ENCODE measurements around the gene SYNPO2. TPM values are rescaled to one million over a fixed set of nuclear protein-coding genes. Genes with fewer than 3 reads are reported as not detected.

SYNPO2 gene
- total RNA-seq, 3 donors from 2014 or later, result 0.15 to 0.27 (median 0.24) TPM

DNA sequence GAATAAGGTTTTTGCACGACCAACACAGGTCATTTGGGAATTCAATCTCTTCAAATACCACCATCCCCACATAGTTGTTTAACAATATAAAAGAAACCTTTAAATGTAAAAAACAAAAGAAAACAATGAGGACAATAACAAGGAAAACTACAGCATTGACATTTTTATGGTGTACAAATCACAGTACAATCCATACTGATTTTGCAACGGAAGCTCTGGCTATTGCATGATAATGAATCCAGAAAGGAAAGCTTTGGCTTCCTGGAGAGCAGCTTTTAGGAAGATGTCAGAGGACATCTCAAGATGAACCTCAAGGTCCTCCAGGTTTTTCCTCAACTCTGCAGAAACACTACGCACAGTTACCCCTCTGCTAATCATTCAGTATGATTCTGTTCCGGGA lies 135.4 kb downstream of the SYNPO2 start:
- peaks cover 2% of the 10 kb centered on the region for H3K27me3 Mint-ChIP-seq (ENCODE audit: low read depth)
- ATAC-seq, result no peak

DNA sequence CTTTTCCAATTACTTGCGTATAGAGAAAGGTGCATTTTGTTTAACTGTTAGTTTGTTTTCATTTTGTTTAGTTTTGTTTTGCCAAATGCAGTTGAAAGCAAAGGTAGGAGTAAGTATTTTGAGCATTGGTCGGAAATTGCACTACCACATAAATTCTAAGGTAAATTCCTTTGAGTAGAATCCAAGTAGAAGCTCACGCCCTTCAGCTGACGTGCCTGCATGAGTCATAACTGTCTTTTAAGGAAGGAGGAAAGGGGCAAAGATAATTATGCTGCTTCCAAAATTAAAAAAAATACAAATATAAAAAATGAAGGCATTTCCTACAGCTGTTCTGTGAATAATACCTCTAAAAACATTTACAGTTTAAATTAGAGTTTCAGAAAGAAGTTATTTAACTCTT lies 136.8 kb downstream of the SYNPO2 start:
- no peaks in the 10 kb centered on the region for H3K9me3 Mint-ChIP-seq
- no peaks in the 10 kb centered on the region for H3K4me1 Mint-ChIP-seq (ENCODE audit: low read depth)
- ATAC-seq (no peak), DNase-seq (no peak)
- H3K27me3 Mint-ChIP-seq (ENCODE audit: low read depth), result peaks cover 2% of the 10 kb centered on the region
- H3K4me3 Mint-ChIP-seq, result no peak overlapping the region
- H3K36me3 Mint-ChIP-seq (ENCODE audit: insufficient read depth), result no peaks in the 10 kb centered on the region

More for the DNA sequence above, 135.4 kb downstream of the SYNPO2 start:
- H3K36me3 Mint-ChIP-seq (ENCODE audit: insufficient read depth), result no peaks in the 10 kb centered on the region
- DNase-seq, result no peak
- H3K4me3 Mint-ChIP-seq, result no peak overlapping the region
- no peaks in the 10 kb centered on the region for H3K9me3 Mint-ChIP-seq
- no peaks in the 10 kb centered on the region for H3K4me1 Mint-ChIP-seq (ENCODE audit: low read depth)

DNA sequence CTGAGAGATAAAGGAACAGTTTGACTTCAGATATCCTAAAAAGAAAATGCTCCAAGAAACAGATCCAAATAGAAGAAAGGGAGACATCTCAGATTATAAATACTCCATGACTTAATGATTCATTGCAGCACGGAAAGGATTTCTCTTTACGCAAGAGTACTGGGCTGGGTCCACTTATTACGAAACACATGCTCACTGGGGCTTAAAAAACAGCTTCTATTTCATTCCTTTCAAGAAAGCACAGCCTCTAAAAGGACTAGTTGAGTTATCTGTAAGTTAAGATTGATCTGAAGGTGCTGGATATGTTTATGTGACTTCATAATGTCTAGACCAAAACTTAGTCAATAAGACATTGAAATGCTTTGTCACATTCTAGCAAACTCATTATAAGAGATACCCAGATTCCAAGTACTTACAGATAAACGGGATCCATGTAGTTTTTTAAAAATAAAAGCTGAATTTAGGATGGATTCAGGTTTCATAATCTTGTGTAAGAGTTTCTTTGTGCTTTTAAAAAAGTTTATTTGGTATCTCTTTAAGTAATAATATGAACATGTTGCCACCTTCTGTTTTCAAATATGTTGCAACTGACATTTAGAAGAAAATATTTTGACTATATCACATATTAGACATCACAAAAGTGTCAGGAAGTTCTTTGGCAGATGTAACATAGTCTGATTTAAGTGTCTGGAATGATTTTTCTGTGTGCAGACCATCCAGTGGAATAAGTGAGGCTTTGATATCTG lies 137.4 kb downstream of the SYNPO2 start:
- Mint-ChIP-seq H3K4me1 (ENCODE audit: low read depth) (no peaks in the 10 kb centered on the region), H3K27me3 (ENCODE audit: low read depth) (peaks cover 2% of the 10 kb centered on the region), H3K36me3 (ENCODE audit: insufficient read depth) (no peaks in the 10 kb centered on the region), H3K9me3 (no peaks in the 10 kb centered on the region), H3K4me3 (no peak overlapping the region)
- no peak for ATAC-seq
- DNase-seq, result no peak

DNA sequence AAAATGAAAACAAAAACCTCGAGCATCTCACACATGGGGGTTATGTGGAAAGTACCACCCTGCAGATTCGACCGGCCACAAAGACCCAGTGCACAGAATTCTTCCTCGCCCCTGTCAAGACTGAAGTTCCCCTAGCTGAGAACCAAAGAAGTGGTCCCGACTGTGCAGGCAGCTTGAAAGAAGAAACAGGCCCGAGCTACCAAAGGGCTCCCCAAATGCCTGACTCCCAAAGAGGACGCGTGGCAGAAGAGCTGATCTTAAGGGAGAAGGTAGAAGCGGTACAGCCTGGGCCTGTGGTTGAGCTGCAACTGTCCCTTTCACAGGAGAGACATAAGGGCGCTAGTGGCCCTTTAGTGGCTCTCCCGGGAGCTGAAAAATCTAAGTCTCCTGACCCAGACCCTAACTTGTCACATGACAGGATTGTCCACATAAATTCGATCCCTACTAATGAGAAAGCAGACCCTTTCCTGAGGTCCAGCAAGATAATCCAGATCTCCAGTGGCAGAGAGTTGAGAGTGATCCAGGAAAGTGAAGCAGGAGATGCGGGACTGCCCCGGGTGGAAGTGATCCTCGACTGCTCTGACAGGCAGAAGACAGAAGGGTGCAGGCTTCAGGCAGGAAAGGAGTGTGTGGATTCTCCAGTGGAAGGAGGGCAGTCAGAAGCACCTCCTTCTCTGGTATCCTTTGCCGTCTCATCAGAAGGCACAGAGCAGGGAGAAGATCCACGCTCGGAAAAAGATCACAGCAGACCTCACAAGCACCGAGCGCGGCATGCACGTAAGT lies 138.2 kb downstream of the SYNPO2 start:
- ATAC-seq (no peak), DNase-seq (no peak)
- no peaks in the 10 kb centered on the region for H3K36me3 Mint-ChIP-seq (ENCODE audit: insufficient read depth)
- H3K9me3 Mint-ChIP-seq, result no peaks in the 10 kb centered on the region
- H3K4me1 Mint-ChIP-seq (ENCODE audit: low read depth), result no peaks in the 10 kb centered on the region
- no peak overlapping the region for H3K4me3 Mint-ChIP-seq
- peaks cover 2% of the 10 kb centered on the region for H3K27me3 Mint-ChIP-seq (ENCODE audit: low read depth)

DNA sequence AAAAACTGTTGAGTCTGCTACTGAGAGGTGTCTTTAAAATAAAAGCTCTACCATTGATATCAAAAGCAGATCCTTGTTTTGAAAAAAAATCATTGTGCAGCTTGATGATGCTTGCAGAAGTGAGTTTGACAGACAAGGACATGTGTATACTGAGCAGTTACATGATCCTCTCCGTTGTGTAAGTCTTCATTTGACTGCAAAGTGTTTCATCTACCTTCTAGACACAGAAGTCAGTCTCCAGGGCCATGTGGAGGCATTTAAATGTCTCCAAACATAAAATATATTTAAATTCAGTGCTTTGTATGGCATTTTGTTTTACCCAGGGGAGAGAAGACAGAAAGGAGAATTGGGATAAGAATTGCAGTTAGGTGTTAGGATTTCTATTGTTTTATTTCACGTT lies 139.2 kb downstream of the SYNPO2 start:
- ATAC-seq (no peak), DNase-seq (no peak)
- Mint-ChIP-seq H3K36me3 (ENCODE audit: insufficient read depth) (no peaks in the 10 kb centered on the region), H3K4me1 (ENCODE audit: low read depth) (no peaks in the 10 kb centered on the region), H3K27me3 (ENCODE audit: low read depth) (peaks cover 2% of the 10 kb centered on the region), H3K4me3 (no peak overlapping the region), H3K9me3 (no peaks in the 10 kb centered on the region)

DNA sequence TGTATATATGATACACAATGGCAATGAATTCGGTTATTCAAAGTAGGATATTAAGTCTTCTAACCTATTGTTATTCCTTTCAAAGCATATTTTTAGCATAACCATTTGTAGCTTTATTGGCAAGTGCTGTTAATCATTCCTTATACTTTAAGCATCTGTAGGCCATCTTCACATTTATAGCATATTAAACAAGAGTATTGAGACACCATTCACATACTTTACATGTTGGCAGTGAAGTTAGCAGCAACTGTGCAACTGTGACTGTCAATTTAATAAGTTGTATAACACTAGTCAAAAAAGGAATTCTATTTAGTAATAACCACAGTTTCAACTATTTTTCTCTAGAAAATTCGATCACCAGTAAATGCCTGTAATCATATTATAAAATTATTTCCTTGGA lies 139.6 kb downstream of the SYNPO2 start:
- DNase-seq (no peak), ATAC-seq (no peak)
- no peaks in the 10 kb centered on the region for H3K27me3 Mint-ChIP-seq (ENCODE audit: low read depth)
- no peak overlapping the region for H3K4me3 Mint-ChIP-seq
- no peaks in the 10 kb centered on the region for H3K36me3 Mint-ChIP-seq (ENCODE audit: insufficient read depth)
- H3K9me3 Mint-ChIP-seq, result no peaks in the 10 kb centered on the region
- no peaks in the 10 kb centered on the region for H3K4me1 Mint-ChIP-seq (ENCODE audit: low read depth)

DNA sequence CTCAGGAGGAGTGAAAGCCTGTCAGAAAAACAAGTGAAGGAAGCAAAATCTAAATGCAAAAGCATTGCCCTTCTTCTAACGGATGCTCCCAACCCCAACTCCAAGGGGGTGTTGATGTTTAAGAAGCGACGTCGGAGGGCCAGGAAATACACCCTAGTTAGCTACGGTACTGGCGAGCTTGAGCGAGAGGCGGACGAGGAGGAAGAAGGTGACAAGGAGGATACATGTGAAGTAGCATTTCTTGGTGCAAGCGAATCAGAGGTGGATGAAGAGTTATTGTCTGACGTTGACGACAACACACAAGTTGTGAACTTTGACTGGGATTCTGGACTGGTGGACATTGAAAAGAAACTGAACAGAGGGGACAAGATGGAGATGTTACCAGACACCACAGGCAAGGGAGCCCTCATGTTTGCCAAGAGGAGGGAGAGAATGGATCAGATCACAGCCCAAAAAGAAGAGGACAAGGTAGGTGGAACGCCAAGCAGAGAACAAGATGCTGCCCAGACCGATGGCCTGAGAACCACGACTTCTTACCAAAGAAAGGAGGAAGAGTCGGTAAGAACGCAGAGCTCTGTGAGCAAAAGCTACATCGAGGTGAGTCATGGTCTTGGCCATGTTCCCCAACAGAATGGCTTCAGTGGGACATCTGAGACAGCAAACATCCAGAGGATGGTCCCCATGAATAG lies 141.3 kb downstream of the SYNPO2 start:
- no peak for DNase-seq
- Mint-ChIP-seq H3K4me3 (no peak overlapping the region), H3K9me3 (no peaks in the 10 kb centered on the region), H3K4me1 (ENCODE audit: low read depth) (no peaks in the 10 kb centered on the region), H3K36me3 (ENCODE audit: insufficient read depth) (no peaks in the 10 kb centered on the region), H3K27me3 (ENCODE audit: low read depth) (no peaks in the 10 kb centered on the region)
- no peak for ATAC-seq

DNA sequence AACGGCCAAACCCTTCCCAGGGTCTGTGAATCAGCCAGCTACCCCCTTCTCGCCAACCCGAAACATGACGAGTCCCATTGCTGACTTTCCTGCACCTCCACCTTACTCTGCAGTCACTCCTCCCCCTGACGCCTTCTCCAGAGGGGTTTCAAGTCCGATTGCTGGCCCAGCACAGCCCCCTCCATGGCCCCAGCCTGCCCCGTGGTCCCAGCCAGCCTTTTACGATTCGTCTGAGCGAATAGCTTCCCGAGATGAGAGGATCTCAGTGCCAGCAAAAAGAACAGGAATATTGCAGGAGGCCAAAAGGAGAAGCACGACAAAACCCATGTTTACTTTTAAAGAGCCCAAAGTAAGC lies 141.9 kb downstream of the SYNPO2 start:
- DNase-seq (no peak), ATAC-seq (no peak)
- Mint-ChIP-seq H3K36me3 (ENCODE audit: insufficient read depth) (no peaks in the 10 kb centered on the region), H3K9me3 (no peaks in the 10 kb centered on the region), H3K4me1 (ENCODE audit: low read depth) (no peaks in the 10 kb centered on the region), H3K4me3 (no peak overlapping the region), H3K27me3 (ENCODE audit: low read depth) (no peaks in the 10 kb centered on the region)

DNA sequence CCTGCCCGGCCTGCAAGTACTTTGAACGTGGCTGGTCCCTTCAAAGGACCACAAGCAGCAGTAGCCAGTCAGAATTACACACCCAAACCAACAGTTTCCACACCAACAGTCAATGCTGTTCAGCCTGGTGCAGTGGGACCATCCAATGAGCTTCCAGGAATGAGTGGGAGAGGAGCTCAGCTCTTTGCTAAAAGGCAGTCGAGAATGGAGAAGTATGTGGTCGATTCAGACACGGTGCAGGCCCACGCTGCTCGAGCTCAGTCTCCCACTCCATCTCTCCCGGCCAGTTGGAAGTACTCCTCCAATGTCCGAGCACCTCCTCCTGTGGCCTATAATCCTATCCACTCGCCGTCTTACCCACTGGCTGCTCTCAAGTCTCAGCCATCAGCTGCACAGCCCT lies 142.6 kb downstream of the SYNPO2 start:
- no peaks in the 10 kb centered on the region for H3K27me3 Mint-ChIP-seq (ENCODE audit: low read depth)
- H3K9me3 Mint-ChIP-seq, result no peaks in the 10 kb centered on the region
- H3K4me3 Mint-ChIP-seq, result no peak overlapping the region
- ATAC-seq (no peak), DNase-seq (no peak)
- H3K36me3 Mint-ChIP-seq (ENCODE audit: insufficient read depth), result no peaks in the 10 kb centered on the region
- no peaks in the 10 kb centered on the region for H3K4me1 Mint-ChIP-seq (ENCODE audit: low read depth)

DNA sequence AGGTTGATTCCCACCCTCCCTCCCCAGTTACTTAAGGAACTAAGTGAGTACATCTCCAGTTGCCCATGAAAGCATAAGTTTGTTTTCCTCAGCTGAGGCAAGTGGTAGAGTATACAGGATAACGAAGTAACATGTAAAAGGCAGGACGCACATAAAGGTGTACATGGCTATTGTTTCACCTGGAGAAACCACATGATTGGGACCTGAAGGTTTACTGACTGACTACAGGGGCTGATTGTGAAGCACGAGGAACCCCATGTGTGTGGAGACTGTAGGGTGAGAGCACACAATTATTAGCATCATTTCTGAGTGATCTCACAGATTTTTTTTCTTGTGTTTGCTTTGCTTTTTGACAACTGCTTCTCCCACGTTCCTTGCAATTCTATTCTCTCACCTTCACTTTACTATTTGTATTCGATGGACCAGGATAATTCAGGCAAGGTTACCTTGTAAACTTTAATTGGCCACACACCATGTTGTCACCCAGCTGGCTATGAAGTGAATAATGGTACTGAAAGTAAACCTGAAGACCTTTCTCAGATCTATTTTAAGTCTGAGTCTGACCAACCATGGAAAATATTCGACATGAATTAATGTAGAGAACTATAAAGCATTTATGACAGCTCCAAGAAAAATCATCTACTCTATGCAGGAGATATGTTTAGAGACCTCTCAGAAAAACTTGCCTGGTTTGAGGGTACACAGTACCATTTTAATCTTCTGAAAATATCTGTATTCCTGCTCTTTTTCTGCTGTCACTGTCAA lies 144.4 kb downstream of the SYNPO2 start:
- no peaks in the 10 kb centered on the region for H3K36me3 Mint-ChIP-seq (ENCODE audit: insufficient read depth)
- no peak overlapping the region for H3K4me3 Mint-ChIP-seq
- H3K9me3 Mint-ChIP-seq, result no peaks in the 10 kb centered on the region
- ATAC-seq (no peak), DNase-seq (no peak)
- H3K4me1 Mint-ChIP-seq (ENCODE audit: low read depth), result no peaks in the 10 kb centered on the region
- H3K27me3 Mint-ChIP-seq (ENCODE audit: low read depth), result no peaks in the 10 kb centered on the region

DNA sequence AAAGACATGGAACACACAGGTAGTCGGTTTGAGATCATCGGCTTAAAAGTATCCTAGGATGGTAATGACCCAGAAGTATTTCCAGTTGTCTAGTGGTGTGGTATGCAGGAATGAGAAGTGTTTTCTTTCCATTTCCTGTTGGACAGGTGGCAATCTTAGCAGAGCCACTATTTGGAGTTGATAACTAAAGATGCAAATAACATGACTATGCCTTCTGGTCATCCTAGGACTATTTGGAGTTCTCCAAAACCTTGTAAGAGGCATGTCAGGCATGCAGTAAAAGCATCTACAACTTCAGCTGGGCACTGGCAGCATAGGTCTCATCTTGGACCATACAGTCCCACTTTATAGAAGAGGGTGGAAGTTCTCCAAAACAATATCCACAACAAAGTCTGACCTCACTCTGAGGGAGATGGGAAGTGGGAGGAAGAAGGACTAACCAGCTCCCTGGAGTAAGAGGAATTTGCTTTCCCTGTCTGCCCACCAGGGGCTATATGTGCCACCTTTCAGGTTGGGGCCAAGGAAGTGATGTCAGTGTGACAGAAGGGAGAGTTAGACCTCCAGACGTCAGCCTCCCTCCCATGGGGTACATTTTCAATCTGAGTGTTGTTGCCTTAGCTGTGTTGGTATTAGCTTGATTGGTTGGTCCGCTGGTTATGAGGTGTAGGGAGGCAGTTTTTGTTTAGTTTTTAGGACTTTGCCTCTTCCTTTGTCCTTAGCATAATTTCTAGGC lies 145.8 kb downstream of the SYNPO2 start:
- ATAC-seq (no peak), DNase-seq (no peak)
- Mint-ChIP-seq H3K4me1 (ENCODE audit: low read depth) (peaks cover 2% of the 10 kb centered on the region), H3K9me3 (no peaks in the 10 kb centered on the region), H3K36me3 (ENCODE audit: insufficient read depth) (no peaks in the 10 kb centered on the region), H3K27me3 (ENCODE audit: low read depth) (no peaks in the 10 kb centered on the region), H3K4me3 (no peak overlapping the region)

DNA sequence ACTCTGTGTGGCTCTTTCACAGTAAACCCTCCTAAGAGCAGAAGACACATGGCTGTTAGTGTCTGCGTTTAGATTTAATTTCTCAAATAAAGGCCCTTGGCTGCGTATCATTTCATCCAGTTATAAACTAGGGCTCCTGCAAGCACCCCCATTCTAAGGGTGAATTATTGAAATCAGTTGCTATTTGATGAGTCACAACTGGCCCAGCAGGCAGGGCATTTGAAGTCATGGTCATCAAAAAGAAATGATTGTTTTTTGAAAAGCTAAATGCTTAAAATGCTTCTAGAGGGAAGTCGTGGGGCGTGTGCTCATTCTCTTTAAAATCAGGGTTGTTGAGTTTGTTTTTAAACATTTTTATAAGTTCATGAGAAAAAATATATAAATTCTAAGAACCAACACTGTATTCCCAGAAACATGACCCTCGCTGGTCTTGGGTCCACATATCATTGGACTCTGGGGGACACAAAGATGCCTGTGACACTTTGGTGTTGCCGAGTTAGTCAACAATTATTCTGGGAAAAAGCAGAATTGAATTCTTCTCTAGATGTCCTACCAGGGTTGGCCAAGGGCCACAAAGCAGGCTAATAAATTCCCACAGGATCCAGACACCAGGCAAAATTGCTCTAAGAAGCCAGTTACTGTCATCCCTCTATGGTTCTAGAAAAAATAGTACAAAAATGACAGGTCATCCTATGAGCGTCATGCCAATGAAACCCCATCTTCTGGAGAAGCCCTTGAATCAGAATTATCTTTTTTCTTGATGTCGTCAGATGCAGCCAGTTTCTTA lies 147.5 kb downstream of the SYNPO2 start:
- no peaks in the 10 kb centered on the region for H3K9me3 Mint-ChIP-seq
- DNase-seq (no peak), ATAC-seq (no peak)
- H3K27me3 Mint-ChIP-seq (ENCODE audit: low read depth), result no peaks in the 10 kb centered on the region
- H3K36me3 Mint-ChIP-seq (ENCODE audit: insufficient read depth), result no peaks in the 10 kb centered on the region
- no peak overlapping the region for H3K4me3 Mint-ChIP-seq
- H3K4me1 Mint-ChIP-seq (ENCODE audit: low read depth), result peaks cover 2% of the 10 kb centered on the region

DNA sequence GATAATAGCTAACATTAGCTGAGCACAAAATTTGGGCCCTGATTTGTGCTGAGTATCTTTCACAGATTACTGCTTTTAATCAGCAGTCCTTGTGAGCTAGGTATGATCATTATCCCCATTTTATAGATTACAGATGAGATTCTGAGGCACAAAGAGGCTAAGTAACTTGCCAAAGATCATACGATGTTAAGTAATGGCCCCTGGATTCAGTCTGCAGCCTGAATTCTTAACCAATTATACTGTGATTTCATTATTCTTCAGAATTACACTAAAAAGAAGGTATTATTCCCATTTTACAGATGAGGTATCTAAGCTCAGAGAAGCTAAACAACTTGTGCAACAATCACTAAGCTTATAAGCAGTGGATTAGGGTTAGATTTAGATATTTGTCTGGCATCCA lies 149.1 kb downstream of the SYNPO2 start:
- no peaks in the 10 kb centered on the region for H3K27me3 Mint-ChIP-seq (ENCODE audit: low read depth)
- no peak overlapping the region for H3K4me3 Mint-ChIP-seq
- no peaks in the 10 kb centered on the region for H3K9me3 Mint-ChIP-seq
- no peak for ATAC-seq
- H3K4me1 Mint-ChIP-seq (ENCODE audit: low read depth), result peaks cover 5% of the 10 kb centered on the region
- H3K36me3 Mint-ChIP-seq (ENCODE audit: insufficient read depth), result no peaks in the 10 kb centered on the region
- no peak for DNase-seq
